GM12878 (cell line): ENCODE results near the gene LMAN2. TPM values are rescaled to one million over a fixed set of nuclear protein-coding genes. Genes with fewer than 3 reads are reported as not detected.

Source experiments
- ATAC-seq: fragments of 200-7000 bp; cut with Tn5 transposase; 3 replicates; pipeline ENCODE4 v1.9.1; 2020; ENCODE audit warnings: mild to moderate bottlenecking, moderate library complexity
- BruUV-seq: library from RNA; stranded (reverse); fragments of 400-500 nt; replicated peaks from 2 replicates; lab custom pipeline; 2021; lab: Mats Ljungman, UMichigan
- CTCF ChIA-PET: fragments of 300-600 bp; sonication (Branson Sonifier 250); formaldehyde crosslinking; extraction: SDS; loops from one replicate; lab custom pipeline; 2021; ENCODE audit warnings: inconsistent platforms; lab: Yijun Ruan, JAX
- POLR2A ChIA-PET: fragments of 350-600 bp; formaldehyde crosslinking; extraction: SDS; loops from one replicate; lab custom pipeline; 2021; ENCODE audit warnings: inconsistent platforms; lab: Charles Lee
- RAD21 ChIA-PET: fragments of 300-600 bp; sonication (Branson Sonifier 250); formaldehyde crosslinking; loops from one replicate; lab custom pipeline; 2023; ENCODE audit warnings: antibody characterized with exemption; ENCODE audit not compliant: unreplicated experiment; lab: Charles Lee
- SMC1A ChIA-PET: fragments of 300-600 bp; sonication (Branson Sonifier 250); formaldehyde crosslinking; loops from one replicate; lab custom pipeline; 2023; ENCODE audit not compliant: unreplicated experiment, uncharacterized antibody; lab: Charles Lee
- DNase-seq: peaks from one replicate; pipeline ENCODE4 v3.0.0-alpha.2; 2011; ENCODE audit warnings: low read depth, low spot score
- FAIRE-seq: peaks from 3 replicates; lab custom pipeline; 2011; peaks lifted over from hg19 to GRCh38; lab: Jason Lieb, UNC
- H2AFZ ChIP-seq: 2 replicates; pipeline ENCODE4 v1.6.0; 2011; ENCODE audit warnings: low read depth, low read length, control low read depth; ENCODE audit not compliant: control insufficient read depth
- H3K27ac ChIP-seq: 2 replicates; pipeline ENCODE4 v1.5.1; 2011; ENCODE audit warnings: control low read depth; ENCODE audit not compliant: control insufficient read depth, insufficient read depth
- H3K27me3 ChIP-seq, 2 experiments: replicated peaks in 1 of 2; 2 replicates each; pipeline versions ENCODE4 v1.6.0 to v1.6.1; 2011; ENCODE audit warnings: low read length in 1 of 2; ENCODE audit not compliant: control insufficient read depth in 2 of 2, insufficient read depth in 2 of 2
- H3K36me3 ChIP-seq, 2 experiments: 2 replicates each; pipeline ENCODE4 v1.5.1; 2011; ENCODE audit warnings: low read length in 1 of 2; ENCODE audit not compliant: control insufficient read depth in 2 of 2, insufficient read depth in 2 of 2
- H3K4me1 ChIP-seq: 2 replicates; pipeline ENCODE4 v1.6.1; 2011; ENCODE audit warnings: mild to moderate bottlenecking, low read length, moderate library complexity, mixed read lengths; ENCODE audit not compliant: control insufficient read depth, insufficient read depth
- H3K4me2 ChIP-seq: 2 replicates; pipeline ENCODE4 v1.6.0; 2011; ENCODE audit warnings: control low read depth; ENCODE audit not compliant: control insufficient read depth, insufficient read depth
- H3K4me3 ChIP-seq: fragments of 200-600 bp; sonication (generic); 2 replicates; pipeline ENCODE4 v1.5.1; 2016
- H3K79me2 ChIP-seq: 2 replicates; pipeline ENCODE4 v1.6.0; 2011; ENCODE audit warnings: low read length; ENCODE audit not compliant: control insufficient read depth, insufficient read depth
- H3K9ac ChIP-seq: 2 replicates; pipeline ENCODE4 v1.8.0; 2011; ENCODE audit warnings: low read length, control low read depth, mixed read lengths; ENCODE audit not compliant: control insufficient read depth, insufficient read depth
- H3K9me3 ChIP-seq: replicated peaks from 3 replicates; pipeline ENCODE4 v1.5.1; 2011; ENCODE audit warnings: mild to moderate bottlenecking, low read length; ENCODE audit not compliant: control insufficient read depth, insufficient read depth
- H4K20me1 ChIP-seq: 2 replicates; pipeline ENCODE4 v1.6.0; 2011; ENCODE audit not compliant: control insufficient read depth, insufficient read depth
- CHD1 ChIP-seq: IDR thresholded peaks from 2 replicates; pipeline ENCODE4 v1.6.1; 2012; ENCODE audit warnings: low read depth, low read length, improper control_type of control experiment
- ETV6 ChIP-seq, 2 experiments: fragments of 450-650 bp in 1 of 2; IDR thresholded peaks in 1 of 2; conservative IDR thresholded peaks in 1 of 2; 2 replicates each; pipeline ENCODE4 v1.6.1; 2014; ENCODE audit warnings: antibody characterized with exemption in 1 of 2, borderline replicate concordance in 1 of 2, low read depth in 1 of 2, mild to moderate bottlenecking in 1 of 2, moderate library complexity in 1 of 2
- MTA2 ChIP-seq: fragments of 450-650 bp; IDR thresholded peaks from 2 replicates; pipeline ENCODE4 v1.6.1; 2016; ENCODE audit warnings: low read depth, mild to moderate bottlenecking, moderate library complexity
- MXI1 ChIP-seq: fragments of 150-350 bp; IDR thresholded peaks from 2 replicates; pipeline ENCODE4 v1.6.1; 2011; ENCODE audit warnings: low read depth, mild to moderate bottlenecking, inconsistent platforms, low read length, improper control_type of control experiment
- MYC ChIP-seq: IDR thresholded peaks from 2 replicates; pipeline ENCODE4 v1.6.1; 2011; ENCODE audit warnings: mild to moderate bottlenecking, low read length, moderate library complexity, inconsistent platforms; ENCODE audit not compliant: insufficient read depth, insufficient replicate concordance, insufficient read length, severe bottlenecking
- NFYB ChIP-seq: IDR thresholded peaks from 2 replicates; pipeline ENCODE4 v1.6.1; 2011; ENCODE audit warnings: low read depth, mild to moderate bottlenecking, low read length, improper control_type of control experiment, moderate library complexity; ENCODE audit not compliant: insufficient read depth
- NR2C2 ChIP-seq: IDR thresholded peaks from 2 replicates; pipeline ENCODE4 v1.6.1; 2011; ENCODE audit warnings: borderline replicate concordance, low read depth; ENCODE audit not compliant: control insufficient read depth, insufficient read length
- NR2F1 ChIP-seq: fragments of 450-650 bp; conservative IDR thresholded peaks from 2 replicates; pipeline ENCODE4 v1.6.1; 2017; ENCODE audit warnings: mild to moderate bottlenecking
- POLR2A ChIP-seq: IDR thresholded peaks from 2 replicates; pipeline ENCODE4 v1.6.1; 2011; ENCODE audit warnings: low read depth, mild to moderate bottlenecking, low read length
- POU2F2 ChIP-seq: IDR thresholded peaks from 3 replicates; pipeline ENCODE4 v1.6.1; 2011; ENCODE audit warnings: low read depth, mild to moderate bottlenecking, low read length, borderline replicate concordance
- RAD21 ChIP-seq: IDR thresholded peaks from 2 replicates; pipeline ENCODE4 v1.6.1; 2011; ENCODE audit warnings: mild to moderate bottlenecking, low read depth, low read length, moderate library complexity; ENCODE audit not compliant: insufficient read depth
- RCOR1 ChIP-seq: conservative IDR thresholded peaks from 2 replicates; pipeline ENCODE4 v1.6.1; 2012; ENCODE audit warnings: low read depth, low read length, improper control_type of control experiment
- RELA ChIP-seq: fragments of 450-650 bp; IDR thresholded peaks from 2 replicates; pipeline ENCODE4 v1.8.0; 2014; ENCODE audit warnings: borderline replicate concordance; ENCODE audit not compliant: partially characterized antibody
- RUNX3 ChIP-seq: IDR thresholded peaks from 2 replicates; pipeline ENCODE4 v1.6.1; 2012; ENCODE audit warnings: low read length, inconsistent platforms
- SIN3A ChIP-seq: IDR thresholded peaks from 2 replicates; pipeline ENCODE4 v1.6.1; 2012; ENCODE audit warnings: low read depth, low read length, improper control_type of control experiment
- SIX5 ChIP-seq: IDR thresholded peaks from 2 replicates; pipeline ENCODE4 v1.6.1; 2011; ENCODE audit warnings: mild to moderate bottlenecking, low read depth, low read length, moderate library complexity; ENCODE audit not compliant: severe bottlenecking
- TAF1 ChIP-seq: IDR thresholded peaks from 2 replicates; pipeline ENCODE4 v1.6.1; 2011; ENCODE audit warnings: mild to moderate bottlenecking, low read depth, low read length, borderline replicate concordance
- WGBS: methylation state at CpG from one replicate; pipeline ENCODE4 v1.1.6; 2016; ENCODE audit warnings: low lambda C conversion rate; ENCODE audit not compliant: insufficient replicate concordance, insufficient coverage; ENCODE audit errors: missing lambda C conversion rate; 5-methylcytosine and 5-hydroxymethylcytosine counted together
- in situ Hi-C: fragments of 300-500 bp; cut with MboI; formaldehyde crosslinking; loops from 9 replicates; pipeline ENCODE4 v1.14.3; 2018; ENCODE audit warnings: mixed read lengths
- intact Hi-C: fragments of 100-400 bp; cut with micrococcal nuclease; formaldehyde crosslinking; loops from one replicate; pipeline ENCODE4 v1.14.2; 2022; ENCODE audit not compliant: unreplicated experiment
- polyA plus RNA-seq, 11 experiments: library from polyadenylated mRNA; depleted of rRNA in 4 of 11; unstranded in 6 of 11; stranded (reverse) in 5 of 11; fragments of >200 nt; fragmentation: Nextera tagmentation in 4 of 11; fragmentation: Illumina TruSeq in 1 of 11; extraction: Ambion mirVana in 4 of 11; extraction: Trizol in 1 of 11; gene quantifications; 1 replicate in 1 of 11; 2 replicates in 10 of 11; pipeline versions ENCODE4 v1.2.1 to v1.2.3, GENCODE V29; 2011 to 2016; ENCODE audit warnings: inconsistent platforms in 2 of 11, missing spikeins in 2 of 11, low read depth in 1 of 11
- total RNA-seq, 4 experiments: library from RNA; depleted of rRNA in 3 of 4; stranded (reverse); fragments of >200 nt in 3 of 4; fragmentation: Illumina TruSeq in 1 of 4; extraction: Trizol in 1 of 4; gene quantifications; 2 replicates each; pipeline versions ENCODE4 v1.2.1 to v1.2.3, GENCODE V29; 2013 to 2021
- TF ChIP-seq, protein P1 (sequence below): IDR thresholded peaks from 2 replicates; pipeline ENCODE4 v1.6.1; 2011; ENCODE audit warnings: low read depth, mild to moderate bottlenecking, low read length, moderate library complexity, borderline replicate concordance; ENCODE audit errors: extremely low read depth
- TF ChIP-seq, protein P2 (sequence below): fragments of 450-650 bp; IDR thresholded peaks from 2 replicates; pipeline ENCODE4 v1.6.1; 2016; ENCODE audit warnings: mild to moderate bottlenecking
- TF ChIP-seq, protein P3 (sequence below): fragments of 450-650 bp; IDR thresholded peaks from 2 replicates; pipeline ENCODE4 v1.6.1; 2014; ENCODE audit warnings: mild to moderate bottlenecking

LMAN2 gene
- total and polyA plus RNA-seq, 10 of the 15 experiments (the other 5 are each of a cell fraction or from before 2014, with no cell fraction given) = 2.4 to 264 (median 147) TPM

DNA sequence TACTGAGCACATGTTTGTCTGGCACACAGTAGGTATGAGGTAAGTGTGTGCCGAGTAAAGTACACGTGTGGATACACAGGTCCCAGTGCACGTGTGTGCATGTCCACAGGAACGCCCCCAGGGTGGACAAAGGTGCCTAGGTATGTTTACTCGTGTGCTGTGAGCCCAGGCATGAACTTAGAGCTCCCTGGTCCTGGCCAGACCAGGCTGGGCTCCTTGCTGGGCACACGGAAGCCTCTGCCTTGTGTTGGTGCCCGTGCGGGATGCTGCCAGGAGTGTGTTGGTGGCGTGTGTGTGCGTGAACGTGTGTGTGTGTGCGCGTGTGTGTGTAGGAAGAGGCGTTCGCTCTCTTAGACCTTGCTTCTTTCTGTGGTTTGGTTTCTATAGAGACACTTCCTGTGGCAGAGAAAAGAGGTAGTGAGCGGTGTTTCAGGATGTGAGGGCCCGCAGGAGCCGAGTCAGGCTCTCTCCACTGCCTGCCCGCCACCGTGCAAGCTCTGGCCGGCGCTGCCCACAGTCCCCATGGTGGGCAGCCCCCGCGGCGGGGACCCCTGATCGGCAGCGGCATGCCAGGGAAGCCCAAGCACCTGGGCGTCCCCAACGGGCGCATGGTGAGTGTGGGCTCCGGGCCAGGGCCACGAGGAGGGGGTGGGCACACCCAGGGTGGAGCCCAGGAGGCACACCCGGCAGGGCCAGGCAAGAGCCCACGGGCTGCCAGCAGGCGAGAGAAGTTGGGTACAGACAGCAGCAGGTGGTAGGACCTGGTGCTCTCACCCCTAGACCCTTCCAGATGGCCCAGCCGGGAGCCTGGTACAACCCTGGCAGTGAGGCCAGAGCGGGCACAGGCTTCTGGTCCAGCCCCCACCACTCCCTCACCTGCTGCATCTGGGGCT, 6.2 kb upstream of the LMAN2 start, which contains the start of gene RGS14:
Gene RGS14 (plus strand): TSS at position 466 of the 893 bp plus-strand sequence. CDS start 101 bp downstream, at position 567.
- ChIA-PET RAD21 (interaction anchor here (1.0 to 2.0 kb wide), 5 partner anchors 9 to 98 kb away, joined by 3 to 12 read pairs (median 4); no protein-coding TSS in a partner anchor), SMC1A (interaction anchor here (1.1 to 3.9 kb wide), 8 partner anchors 8 to 222 kb away, joined by 3 to 19 read pairs (median 4); no protein-coding TSS in a partner anchor), POLR2A (interaction anchor here (0.9 to 2.1 kb wide), 9 partner anchors 9 to 151 kb away, joined by 3 to 14 read pairs (median 5); partner anchors contain the start of gene MXD3), CTCF (interaction anchor here (0.9 to 4.4 kb wide), 9 partner anchors 9 to 151 kb away, joined by 3 to 33 read pairs (median 3); no protein-coding TSS in a partner anchor)
- H3K9me3 ChIP-seq = peaks cover 3% of the 10 kb centered on the region; the same call in 1 of the 3 replicates
- FAIRE-seq (peak; percentile 99), ATAC-seq (peak; percentile 91), DNase-seq (peak; percentile 77)
- BruUV-seq = no TSS peak
- H3K79me2 ChIP-seq = peaks cover 48% of the 10 kb centered on the region
- in situ Hi-C loops = no loop called here
- no peaks in the 10 kb centered on the region; a peak in 1 of 4 replicates for H3K36me3 ChIP-seq
- intact Hi-C loops = no loop called here
- H2AFZ ChIP-seq = peak within 1 kb of the TSS; percentile 89
- H3K4me1 ChIP-seq = peaks cover 48% of the 10 kb centered on the region
- no peaks in the 10 kb centered on the region for H3K27me3 ChIP-seq
- no peaks in the 10 kb centered on the region for H4K20me1 ChIP-seq
- H3K4me3 ChIP-seq = peak within 1 kb of the TSS; percentile 99
- under 1% methylated on average over 35 of the region's 37 CpGs for WGBS
- peak within 1 kb of the TSS; percentile 81 for H3K9ac ChIP-seq
- peak within 1 kb of the TSS; percentile 91 for H3K27ac ChIP-seq
- H3K4me2 ChIP-seq = peak within 1 kb of the TSS; percentile 99
- TF ChIP-seq RUNX3 = no peak
- peak; percentile 70 for TF ChIP-seq MTA2
- peak; percentile 58; the same call in 1 of the 2 replicates for TF ChIP-seq TAF1
- TF ChIP-seq, protein P1, sequence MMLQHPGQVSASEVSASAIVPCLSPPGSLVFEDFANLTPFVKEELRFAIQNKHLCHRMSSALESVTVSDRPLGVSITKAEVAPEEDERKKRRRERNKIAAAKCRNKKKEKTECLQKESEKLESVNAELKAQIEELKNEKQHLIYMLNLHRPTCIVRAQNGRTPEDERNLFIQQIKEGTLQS = no peak
- peak; percentile 86 for TF ChIP-seq MXI1
- TF ChIP-seq, protein P2, sequence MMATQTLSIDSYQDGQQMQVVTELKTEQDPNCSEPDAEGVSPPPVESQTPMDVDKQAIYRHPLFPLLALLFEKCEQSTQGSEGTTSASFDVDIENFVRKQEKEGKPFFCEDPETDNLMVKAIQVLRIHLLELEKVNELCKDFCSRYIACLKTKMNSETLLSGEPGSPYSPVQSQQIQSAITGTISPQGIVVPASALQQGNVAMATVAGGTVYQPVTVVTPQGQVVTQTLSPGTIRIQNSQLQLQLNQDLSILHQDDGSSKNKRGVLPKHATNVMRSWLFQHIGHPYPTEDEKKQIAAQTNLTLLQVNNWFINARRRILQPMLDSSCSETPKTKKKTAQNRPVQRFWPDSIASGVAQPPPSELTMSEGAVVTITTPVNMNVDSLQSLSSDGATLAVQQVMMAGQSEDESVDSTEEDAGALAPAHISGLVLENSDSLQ = peak; percentile 51; the same call in 1 of the 2 replicates
- TF ChIP-seq CHD1 = no peak
- TF ChIP-seq MYC = peak; percentile 61
- peak; percentile 13; the same call in 1 of the 3 replicates for TF ChIP-seq POU2F2
- TF ChIP-seq SIN3A = peak; percentile 91
- no peak for TF ChIP-seq NFYB
- TF ChIP-seq RAD21 = no peak
- TF ChIP-seq NR2F1 = peak; percentile 66
- 0 out of 2 replicates have a peak, but pooled peaks have one; percentile 67 for TF ChIP-seq RCOR1
- peak; percentile 39 for TF ChIP-seq RELA
- TF ChIP-seq ETV6 (conservative IDR thresholded peaks at IDR 0.05 in 1 of 2, IDR thresholded peaks at IDR 0.05 in 1 of 2; ENCODE audit: borderline replicate concordance in 1 of 2, low read depth in 1 of 2) = peak in 1 of 2 experiments; percentile 95; a peak in 2 of 4 replicates
- no peak for TF ChIP-seq NR2C2
- TF ChIP-seq, protein P3, sequence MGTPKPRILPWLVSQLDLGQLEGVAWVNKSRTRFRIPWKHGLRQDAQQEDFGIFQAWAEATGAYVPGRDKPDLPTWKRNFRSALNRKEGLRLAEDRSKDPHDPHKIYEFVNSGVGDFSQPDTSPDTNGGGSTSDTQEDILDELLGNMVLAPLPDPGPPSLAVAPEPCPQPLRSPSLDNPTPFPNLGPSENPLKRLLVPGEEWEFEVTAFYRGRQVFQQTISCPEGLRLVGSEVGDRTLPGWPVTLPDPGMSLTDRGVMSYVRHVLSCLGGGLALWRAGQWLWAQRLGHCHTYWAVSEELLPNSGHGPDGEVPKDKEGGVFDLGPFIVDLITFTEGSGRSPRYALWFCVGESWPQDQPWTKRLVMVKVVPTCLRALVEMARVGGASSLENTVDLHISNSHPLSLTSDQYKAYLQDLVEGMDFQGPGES = no peak
- TF ChIP-seq POLR2A = peak; percentile 82
- peak; percentile 19 for TF ChIP-seq SIX5
